Osteoblast (primary cell): ENCODE data around the gene ABCA13. TPM values are rescaled to one million over a fixed set of nuclear protein-coding genes. Genes with fewer than 3 reads are reported as not detected.
"Not testable (repeated sequence)": the region's sequence is repeated elsewhere in the genome, so short reads cannot be mapped to it uniquely, and the experiment has no call there.

Source experiments
- DNase-seq: peaks from one replicate; pipeline ENCODE4 v3.0.0; 2011; ENCODE audit warnings: low spot score, mixed read lengths; ENCODE audit not compliant: insufficient read length; ENCODE audit errors: missing footprints
- H2AFZ ChIP-seq: 2 replicates; pipeline ENCODE4 v1.6.0; 2011; ENCODE audit warnings: mild to moderate bottlenecking, low read length
- H3K27ac ChIP-seq: 2 replicates; pipeline ENCODE4 v1.5.1; 2011; ENCODE audit warnings: mild to moderate bottlenecking, low read depth, low read length, moderate library complexity
- H3K27me3 ChIP-seq: 2 replicates; pipeline ENCODE4 v1.6.0; 2012; ENCODE audit warnings: mild to moderate bottlenecking, control low read depth, inconsistent platforms, low read length, moderate library complexity; ENCODE audit not compliant: insufficient read depth
- H3K36me3 ChIP-seq: 2 replicates; pipeline ENCODE4 v1.5.1; 2011; ENCODE audit warnings: mild to moderate bottlenecking, low read length, control low read depth, moderate library complexity; ENCODE audit not compliant: insufficient read depth
- H3K4me1 ChIP-seq: 2 replicates; pipeline ENCODE4 v1.5.1; 2011; ENCODE audit warnings: mild to moderate bottlenecking, low read length, control low read depth, moderate library complexity; ENCODE audit not compliant: insufficient read depth
- H3K4me2 ChIP-seq: 2 replicates; pipeline ENCODE4 v1.6.0; 2011; ENCODE audit warnings: mild to moderate bottlenecking, low read length; ENCODE audit not compliant: insufficient read depth
- H3K4me3 ChIP-seq: fragments of 200-600 bp; sonication (generic); 3 replicates; pipeline ENCODE4 v1.5.1; 2012; ENCODE audit warnings: mild to moderate bottlenecking, low read length, inconsistent platforms; ENCODE audit not compliant: insufficient read depth
- H3K79me2 ChIP-seq: 2 replicates; pipeline ENCODE4 v1.6.0; 2012; ENCODE audit warnings: mild to moderate bottlenecking, low read length, control low read depth, inconsistent platforms; ENCODE audit not compliant: insufficient read depth
- H3K9me3 ChIP-seq: 2 replicates; pipeline ENCODE4 v1.5.1; 2011; ENCODE audit warnings: low read depth, low read length, control low read depth
- H4K20me1 ChIP-seq: 2 replicates; pipeline ENCODE4 v1.6.0; 2012; ENCODE audit warnings: mild to moderate bottlenecking, low read length, control low read depth; ENCODE audit not compliant: insufficient read depth
- total RNA-seq: library from RNA; depleted of rRNA; stranded (reverse); fragments of >200 nt; gene quantifications from 2 replicates; pipeline ENCODE4 v1.2.3, GENCODE V29; 2012
- TF ChIP-seq, protein P1 (sequence below): IDR thresholded peaks from 2 replicates; pipeline ENCODE4 v1.5.1; 2011; ENCODE audit warnings: mild to moderate bottlenecking, low read depth, low read length, moderate library complexity; ENCODE audit errors: extremely low read depth

ABCA13 gene
- total RNA-seq, 1 donor = 3.6 TPM

- no peak overlapping the region for H3K4me3 ChIP-seq
- no peak overlapping the region for H3K4me2 ChIP-seq
- H3K9me3 ChIP-seq = no peaks in the 10 kb centered on the region
- H3K4me1 ChIP-seq = no peaks in the 10 kb centered on the region
- no peaks in the 10 kb centered on the region for H3K79me2 ChIP-seq
- peaks cover 3% of the 10 kb centered on the region for H3K27me3 ChIP-seq
- no peaks in the 10 kb centered on the region for H3K36me3 ChIP-seq
- H4K20me1 ChIP-seq = no peaks in the 10 kb centered on the region
- no peak overlapping the region for H3K27ac ChIP-seq
- TF ChIP-seq, protein P1, sequence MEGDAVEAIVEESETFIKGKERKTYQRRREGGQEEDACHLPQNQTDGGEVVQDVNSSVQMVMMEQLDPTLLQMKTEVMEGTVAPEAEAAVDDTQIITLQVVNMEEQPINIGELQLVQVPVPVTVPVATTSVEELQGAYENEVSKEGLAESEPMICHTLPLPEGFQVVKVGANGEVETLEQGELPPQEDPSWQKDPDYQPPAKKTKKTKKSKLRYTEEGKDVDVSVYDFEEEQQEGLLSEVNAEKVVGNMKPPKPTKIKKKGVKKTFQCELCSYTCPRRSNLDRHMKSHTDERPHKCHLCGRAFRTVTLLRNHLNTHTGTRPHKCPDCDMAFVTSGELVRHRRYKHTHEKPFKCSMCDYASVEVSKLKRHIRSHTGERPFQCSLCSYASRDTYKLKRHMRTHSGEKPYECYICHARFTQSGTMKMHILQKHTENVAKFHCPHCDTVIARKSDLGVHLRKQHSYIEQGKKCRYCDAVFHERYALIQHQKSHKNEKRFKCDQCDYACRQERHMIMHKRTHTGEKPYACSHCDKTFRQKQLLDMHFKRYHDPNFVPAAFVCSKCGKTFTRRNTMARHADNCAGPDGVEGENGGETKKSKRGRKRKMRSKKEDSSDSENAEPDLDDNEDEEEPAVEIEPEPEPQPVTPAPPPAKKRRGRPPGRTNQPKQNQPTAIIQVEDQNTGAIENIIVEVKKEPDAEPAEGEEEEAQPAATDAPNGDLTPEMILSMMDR = no peak
- no peak for DNase-seq
- no peak overlapping the region for H2AFZ ChIP-seq
Measured at GRCh38 chr7:48193421-48193820, 22.2 kb downstream of the ABCA13 start.

GRCh38 chr7:48200946-48201589 is 29.8 kb downstream of the ABCA13 start:
- not testable (repeated sequence) for H3K4me2 ChIP-seq, DNase-seq

GRCh38 chr7:48202916-48203315 is 31.7 kb downstream of the ABCA13 start:
- not testable (repeated sequence) for H3K4me3 ChIP-seq, H4K20me1 ChIP-seq, H3K79me2 ChIP-seq, H3K27ac ChIP-seq, H3K4me2 ChIP-seq, H3K4me1 ChIP-seq, H3K27me3 ChIP-seq, H3K9me3 ChIP-seq, DNase-seq, H2AFZ ChIP-seq, H3K36me3 ChIP-seq

More at GRCh38 chr7:48200946-48201589, 29.8 kb downstream of the ABCA13 start:
- not testable (repeated sequence) for H3K79me2 ChIP-seq, H3K36me3 ChIP-seq, H3K27ac ChIP-seq, H3K9me3 ChIP-seq, H3K4me3 ChIP-seq, H3K4me1 ChIP-seq, H2AFZ ChIP-seq, H4K20me1 ChIP-seq
- H3K27me3 ChIP-seq = peaks cover 11% of the 10 kb centered on the region

GRCh38 chr7:48207155-48207675 is 36.0 kb downstream of the ABCA13 start:
- TF ChIP-seq, protein P1 = no peak
- Histone ChIP-seq H3K27ac (no peak overlapping the region), H3K9me3 (no peaks in the 10 kb centered on the region), H3K27me3 (peaks cover 4% of the 10 kb centered on the region), H3K4me1 (no peaks in the 10 kb centered on the region), H3K79me2 (no peaks in the 10 kb centered on the region), H3K4me3 (no peak overlapping the region), H4K20me1 (no peaks in the 10 kb centered on the region), H3K4me2 (no peak overlapping the region), H2AFZ (no peak overlapping the region), H3K36me3 (no peaks in the 10 kb centered on the region)
- DNase-seq = no peak

GRCh38 chr7:48209004-48209600 is 37.8 kb downstream of the ABCA13 start:
- Histone ChIP-seq H3K79me2 (no peaks in the 10 kb centered on the region), H3K27ac (no peak overlapping the region), H2AFZ (no peak overlapping the region), H3K4me3 (no peak overlapping the region), H3K36me3 (no peaks in the 10 kb centered on the region), H4K20me1 (no peaks in the 10 kb centered on the region), H3K27me3 (peaks cover 4% of the 10 kb centered on the region), H3K4me1 (no peaks in the 10 kb centered on the region), H3K9me3 (no peaks in the 10 kb centered on the region), H3K4me2 (no peak overlapping the region)
- TF ChIP-seq, protein P1 = no peak
- no peak for DNase-seq
